GM18511 (cell line): ENCODE results near the gene YOD1.

Experiments
- ATAC-seq: cut with Tn5 transposase; IDR thresholded peaks from one replicate; pipeline ENCODE4 v1.9.1; 2021; ENCODE audit warnings: mild to moderate bottlenecking, moderate library complexity; ENCODE audit not compliant: unreplicated experiment

YOD1 gene

GRCh38 chr1:207051191-207051943 lies at the start of gene YOD1:
Gene YOD1, minus strand, starts transcription at chr1:207051208. Its CDS starts 178 bp downstream, at chr1:207051030.
- ATAC-seq: no peak

GRCh38 chr1:207097871-207098324 lies 46.9 kb upstream of the YOD1 start:
- ATAC-seq: peak; percentile 91

- no peak for ATAC-seq
Measured at GRCh38 chr1:207093944-207094343, 42.9 kb upstream of the YOD1 start.

DNA sequence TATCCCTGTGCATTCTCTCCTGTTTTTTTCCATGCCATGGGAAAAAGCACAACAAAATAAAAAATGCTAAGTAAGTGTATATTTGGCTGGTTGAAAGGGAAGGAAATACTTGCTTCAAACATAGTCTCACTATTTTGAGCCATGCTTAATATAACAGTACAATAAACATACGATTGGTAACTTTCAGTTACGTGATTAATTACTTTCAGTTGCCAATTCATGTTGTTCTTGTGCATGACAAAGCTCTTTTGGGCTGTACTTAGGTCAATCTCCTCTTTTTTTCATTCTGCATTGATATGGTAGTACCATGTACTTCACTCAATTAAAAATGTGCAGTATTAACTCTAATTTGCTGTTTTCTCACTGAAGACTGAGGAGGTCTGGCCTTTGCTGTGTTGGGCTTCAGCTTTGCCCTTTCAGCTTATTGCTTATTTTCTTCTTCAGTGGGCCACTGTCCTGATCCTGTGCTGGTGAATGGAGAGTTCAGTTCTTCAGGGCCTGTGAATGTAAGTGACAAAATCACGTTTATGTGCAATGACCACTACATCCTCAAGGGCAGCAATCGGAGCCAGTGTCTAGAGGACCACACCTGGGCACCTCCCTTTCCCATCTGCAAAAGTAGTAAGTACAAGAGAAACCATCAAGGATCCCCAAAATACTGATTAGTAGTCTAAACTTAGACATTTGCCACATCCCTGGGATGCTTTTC lies 40.3 kb upstream of the YOD1 start:
- no peak for ATAC-seq

GRCh38 chr1:207089627-207090355 lies 38.8 kb upstream of the YOD1 start:
- no peak for ATAC-seq

DNA sequence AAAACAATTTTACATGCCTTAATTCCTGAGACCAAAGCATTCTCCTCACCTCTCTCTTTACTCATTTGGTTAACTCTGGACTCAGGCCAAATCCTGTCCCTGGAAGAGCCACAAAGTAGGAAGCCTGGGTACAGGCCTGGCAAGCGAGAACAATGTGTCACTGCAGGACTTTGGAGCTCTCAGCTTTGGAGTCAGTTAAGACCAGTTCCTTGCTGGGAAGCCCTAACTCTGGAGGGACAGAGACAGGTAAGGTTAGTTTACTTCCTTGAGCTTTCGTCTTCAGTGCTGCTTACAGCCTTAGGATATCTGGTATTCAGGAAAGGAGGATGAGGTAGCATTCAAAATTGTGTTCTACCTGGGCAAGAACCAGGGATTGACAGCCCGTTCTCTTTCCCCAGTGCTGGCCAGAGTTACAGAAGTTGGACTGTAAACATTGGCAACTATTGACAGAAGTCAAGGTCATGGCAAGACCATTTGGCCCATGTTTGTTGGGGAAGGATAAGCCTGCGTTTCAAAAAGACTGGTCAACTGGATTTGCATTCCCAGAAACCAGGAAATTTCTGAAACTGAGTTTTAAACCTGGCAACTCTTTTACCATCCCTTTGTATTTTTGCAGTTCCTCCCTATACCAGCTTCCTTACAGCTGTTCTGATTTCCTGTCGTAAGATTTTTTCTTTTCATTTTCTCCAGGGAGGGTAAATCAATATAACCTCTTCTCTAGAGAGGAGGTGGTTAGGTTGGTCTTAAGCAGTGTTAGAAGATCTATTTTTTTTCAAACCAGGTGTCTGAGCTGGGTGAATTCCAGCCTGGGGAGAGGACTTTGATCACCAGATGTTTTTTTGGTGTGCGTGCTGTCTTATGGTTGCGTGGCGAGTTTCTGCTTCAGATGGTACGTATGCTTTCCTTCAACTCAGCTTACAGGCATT lies 38.0 kb upstream of the YOD1 start, which contains the start of gene C4BPB:
C4BPB (plus strand) TSS at position 160 of the 926 bp plus-strand sequence; CDS start at position 832, 672 bp downstream.
- ATAC-seq: no peak

DNA sequence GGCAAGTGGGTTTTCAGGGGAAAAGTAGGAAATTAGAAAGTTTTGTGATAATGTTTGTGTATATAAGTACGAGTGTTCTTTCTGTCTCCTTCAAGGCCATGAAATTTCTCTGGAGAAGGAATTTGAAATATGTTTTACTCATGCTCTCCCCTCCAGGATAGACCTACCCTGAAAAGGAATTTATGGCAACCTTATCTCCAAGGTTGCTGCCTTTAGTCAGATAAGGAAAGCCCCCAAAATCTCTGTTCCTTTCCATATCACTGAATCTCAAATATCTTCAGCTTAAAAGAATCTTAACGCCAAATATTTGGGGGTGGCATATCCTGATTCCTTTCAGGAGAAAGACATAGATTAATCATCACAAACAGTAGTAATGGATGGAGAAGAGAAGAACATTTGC lies 37.2 kb upstream of the YOD1 start:
- ATAC-seq: no peak

- ATAC-seq: no peak
Measured at GRCh38 chr1:207085887-207086286, 34.9 kb upstream of the YOD1 start.

DNA sequence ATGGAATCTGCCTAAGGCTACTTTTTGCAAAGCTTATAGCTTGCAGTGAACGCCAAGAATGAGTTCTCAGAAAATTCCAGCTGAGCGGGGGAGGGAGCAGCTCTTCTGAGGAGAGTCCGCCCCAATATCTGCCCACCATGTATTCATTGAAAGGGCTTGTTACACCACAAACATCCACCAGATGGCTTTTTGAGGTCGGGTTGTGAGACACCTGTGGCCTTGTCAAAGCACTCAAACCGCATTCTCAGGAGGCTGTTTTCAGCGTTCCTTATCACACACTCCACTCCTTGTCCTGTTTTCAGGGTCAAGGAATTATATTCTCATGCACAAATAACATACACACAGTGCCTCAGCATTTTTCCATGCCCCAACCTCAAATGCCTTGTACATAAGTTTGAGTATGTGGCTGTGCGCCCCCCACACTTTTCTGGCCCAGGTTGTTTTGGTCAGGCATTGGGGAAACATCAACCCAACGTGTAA lies 33.7 kb upstream of the YOD1 start:
- ATAC-seq: peak; percentile 57

GRCh38 chr1:207084232-207084631 lies 33.2 kb upstream of the YOD1 start:
- no peak for ATAC-seq

- no peak for ATAC-seq
Measured at GRCh38 chr1:207081806-207082205, 30.8 kb upstream of the YOD1 start.

DNA sequence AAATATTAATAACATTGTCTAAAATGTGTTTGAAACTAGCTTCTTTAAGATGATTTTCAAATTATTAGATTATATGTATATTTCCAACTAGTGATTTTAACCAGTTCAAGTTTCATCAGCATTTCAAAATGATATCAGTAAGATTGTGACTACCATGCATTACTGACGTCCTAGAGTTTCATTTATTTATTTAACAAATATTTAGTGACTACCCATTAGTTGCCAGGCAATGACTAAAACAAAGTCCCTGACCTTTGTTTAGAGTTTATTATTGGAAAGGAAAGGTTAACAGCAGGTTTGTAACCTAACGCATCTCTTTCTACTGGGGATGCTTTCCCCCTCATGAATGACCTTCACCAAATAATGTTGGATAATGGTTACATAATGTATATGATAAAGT lies 30.1 kb upstream of the YOD1 start:
- no peak for ATAC-seq

GRCh38 chr1:207079706-207080241 lies 28.8 kb upstream of the YOD1 start:
- ATAC-seq: no peak

- ATAC-seq: no peak
Measured at GRCh38 chr1:207078578-207079132, 27.6 kb upstream of the YOD1 start.

- no peak for ATAC-seq
Measured at GRCh38 chr1:207077470-207078377, 26.7 kb upstream of the YOD1 start.

DNA sequence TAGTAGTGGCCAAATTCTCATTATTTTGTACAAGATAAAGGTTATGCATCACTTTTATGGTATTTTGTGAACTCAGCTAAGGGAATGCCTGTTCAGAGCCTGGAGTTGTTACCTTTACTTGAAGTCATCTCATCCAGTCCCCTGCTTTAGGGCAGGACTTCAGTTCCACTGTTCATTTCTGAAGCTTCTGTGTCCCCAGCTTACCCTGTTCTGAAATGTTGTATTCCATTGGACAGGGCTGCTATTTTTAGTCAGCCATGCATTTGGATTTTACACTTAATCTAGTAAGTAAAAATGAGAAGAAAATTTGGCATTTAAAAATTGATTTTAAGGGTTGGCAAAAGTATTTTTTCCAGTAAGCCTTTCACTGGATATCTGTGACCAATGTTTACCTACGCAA lies 26.0 kb upstream of the YOD1 start:
- no peak for ATAC-seq

GRCh38 chr1:207076181-207076955 lies 25.4 kb upstream of the YOD1 start:
- no peak for ATAC-seq
